CD4-positive, alpha-beta T cell treated with Interleukin-15 for 4 hours (primary cell): ENCODE measurements around the gene BMP4.
"Not testable (repeated sequence)": the region's sequence is repeated elsewhere in the genome, so short reads cannot be mapped to it uniquely, and the experiment has no call there.

Experiments
- DNase-seq: peaks from one replicate; pipeline ENCODE4 v3.0.0-alpha.2; 2020; ENCODE audit warnings: low spot score

The BMP4 gene

DNA sequence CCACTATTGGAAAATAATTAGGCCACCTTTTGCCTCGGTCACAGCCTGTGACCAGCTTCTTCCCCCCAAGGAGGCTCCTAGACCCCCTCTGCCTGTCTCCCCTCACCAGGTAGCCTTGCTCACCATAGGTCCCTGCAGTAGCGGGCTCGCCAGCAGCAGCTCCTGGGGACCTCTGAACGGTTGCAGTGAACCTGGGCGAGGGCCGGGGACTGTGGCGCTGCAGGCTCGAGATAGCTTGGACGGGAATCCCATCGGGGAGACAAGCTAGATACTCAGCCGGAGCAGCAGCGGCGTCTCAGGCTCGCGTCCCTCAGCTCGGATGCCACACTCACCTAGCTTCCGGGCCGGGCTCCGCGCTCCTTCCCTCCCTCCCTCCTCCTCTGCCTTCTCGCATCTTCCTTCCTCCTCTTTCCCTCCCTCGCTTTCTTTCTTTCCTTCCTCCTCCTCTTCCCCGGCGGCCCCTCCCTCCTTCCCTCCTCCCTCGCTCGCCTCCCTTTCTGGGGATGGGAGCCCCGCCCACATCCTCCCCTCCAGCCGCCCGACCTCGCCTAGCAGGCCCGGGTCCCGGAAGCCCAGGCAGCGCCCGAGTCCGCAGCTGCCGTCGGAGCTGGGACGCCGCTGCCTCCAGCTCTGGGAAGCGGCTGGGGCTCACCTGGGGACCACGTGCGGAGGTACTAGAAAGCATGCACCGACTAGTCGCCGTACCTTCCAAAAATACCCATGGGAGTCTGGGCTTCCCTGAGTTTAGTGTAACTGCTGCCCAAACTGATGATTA lies at the start of gene BMP4:
TSS of gene BMP4 (minus strand) at position 399 of the 775 bp plus-strand sequence. CDS start 4,603 bp downstream, outside the sequence.
- no peak for DNase-seq

DNA sequence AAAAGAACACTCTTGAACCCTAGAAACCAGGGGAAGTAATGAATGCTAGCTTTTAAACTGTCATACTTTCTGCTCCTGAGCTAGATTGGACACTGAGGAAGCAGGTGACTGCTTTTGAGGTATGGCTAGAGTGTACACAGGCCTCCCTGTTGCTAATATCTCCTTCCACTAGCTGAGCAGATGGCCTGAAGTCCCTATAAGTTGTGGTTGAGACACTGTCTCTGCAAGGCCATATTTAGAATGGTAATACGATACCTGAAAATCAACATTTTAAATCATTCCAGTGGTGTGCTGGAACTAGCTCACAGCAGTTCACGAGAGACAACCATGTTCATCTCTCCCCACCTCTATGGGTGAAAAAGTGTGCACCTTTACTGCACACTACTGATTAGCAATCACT lies 46.4 kb upstream of the BMP4 start:
- no peak for DNase-seq

DNA sequence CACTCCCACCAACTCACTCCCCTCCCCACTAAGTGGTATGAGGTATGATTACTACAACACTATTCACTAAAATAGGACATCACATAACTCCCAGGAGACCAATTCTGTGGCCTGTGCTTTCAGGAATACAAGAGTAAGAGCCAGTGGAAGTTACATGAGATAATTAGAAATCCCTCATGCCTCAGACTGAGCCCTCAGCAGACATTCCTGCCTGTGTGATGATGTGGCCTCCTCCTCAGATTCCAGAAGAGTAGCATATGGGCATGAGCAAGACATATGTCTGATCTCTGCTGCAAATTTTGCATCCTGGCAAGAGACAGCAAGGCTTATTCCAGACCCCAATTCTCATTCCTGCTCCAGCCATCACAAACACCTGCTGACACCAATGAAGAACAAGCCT lies 46.0 kb upstream of the BMP4 start:
- DNase-seq, result no peak

DNA sequence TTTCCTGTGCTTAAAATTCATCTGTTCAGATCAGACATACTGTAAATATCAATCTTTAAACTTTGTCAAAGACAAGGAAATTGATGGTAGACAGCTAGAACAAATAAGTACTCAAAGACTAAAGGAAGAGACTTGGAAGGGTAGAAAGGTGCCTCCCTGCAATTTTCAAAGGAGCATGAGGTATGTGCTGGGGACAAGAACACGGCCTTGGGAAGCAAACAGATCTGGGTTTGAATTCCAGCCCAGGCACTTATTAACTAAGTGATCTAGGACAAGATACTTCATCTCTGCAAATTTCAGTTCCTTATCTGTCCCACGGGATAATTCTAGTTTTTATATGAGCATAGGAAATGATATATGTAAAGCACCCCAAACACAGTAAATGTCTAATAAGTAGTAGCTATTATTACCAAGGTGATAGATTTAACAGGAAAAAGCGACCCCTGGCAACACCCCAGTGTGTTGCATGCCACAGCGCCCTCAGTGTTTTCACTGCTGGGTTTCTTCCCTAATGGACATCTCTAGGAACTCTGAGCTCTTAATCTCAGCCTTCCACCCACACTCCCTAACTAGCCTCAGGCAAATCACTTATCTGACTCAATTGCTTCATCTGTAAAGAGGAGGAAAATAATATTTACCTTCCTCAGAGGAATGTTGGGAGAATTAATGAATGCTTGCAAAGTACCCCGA lies 44.7 kb upstream of the BMP4 start:
- no peak for DNase-seq

DNA sequence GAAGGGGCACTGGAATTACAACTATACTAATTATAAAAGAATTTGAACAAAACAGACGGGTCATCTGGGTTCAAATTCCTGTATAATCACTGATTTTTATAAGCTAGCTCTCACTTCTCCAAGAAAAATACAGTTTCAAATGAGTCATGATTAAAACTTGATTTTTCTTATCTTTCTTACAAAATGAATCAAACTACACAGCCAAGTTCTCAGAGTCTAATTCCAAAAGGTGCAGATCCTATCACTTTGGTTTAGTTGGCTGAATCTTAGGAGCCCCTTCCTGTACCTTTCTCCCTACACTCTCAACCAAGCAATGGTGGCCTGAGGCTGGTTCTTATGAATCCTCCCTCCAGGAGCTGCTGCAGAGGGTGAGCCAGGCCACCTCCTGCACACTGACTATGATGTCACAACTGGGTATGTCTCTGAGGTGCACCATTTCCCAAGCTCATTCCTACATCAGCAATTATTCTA lies 43.8 kb upstream of the BMP4 start:
- no peak for DNase-seq

DNA sequence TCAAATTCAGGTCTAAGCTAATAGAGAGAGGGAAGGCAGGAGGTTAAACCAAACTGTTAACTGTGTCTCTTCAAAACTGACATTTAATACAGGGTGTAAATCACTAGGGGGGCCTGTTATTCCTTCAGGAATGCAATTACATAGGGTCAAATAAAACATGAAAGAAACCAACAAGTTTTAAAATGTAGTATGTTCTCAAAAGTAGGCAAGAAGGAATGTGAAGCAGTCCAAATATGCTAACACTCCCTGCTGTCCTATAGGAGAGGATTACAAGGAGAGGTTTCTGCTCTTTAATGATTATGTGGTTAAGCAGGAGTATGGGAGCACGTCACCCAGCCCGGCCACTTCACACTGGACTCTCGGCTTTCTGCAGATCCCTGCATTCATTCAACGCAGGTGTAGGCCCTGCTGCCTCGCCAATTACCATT lies 42.5 kb upstream of the BMP4 start:
- no peak for DNase-seq

DNA sequence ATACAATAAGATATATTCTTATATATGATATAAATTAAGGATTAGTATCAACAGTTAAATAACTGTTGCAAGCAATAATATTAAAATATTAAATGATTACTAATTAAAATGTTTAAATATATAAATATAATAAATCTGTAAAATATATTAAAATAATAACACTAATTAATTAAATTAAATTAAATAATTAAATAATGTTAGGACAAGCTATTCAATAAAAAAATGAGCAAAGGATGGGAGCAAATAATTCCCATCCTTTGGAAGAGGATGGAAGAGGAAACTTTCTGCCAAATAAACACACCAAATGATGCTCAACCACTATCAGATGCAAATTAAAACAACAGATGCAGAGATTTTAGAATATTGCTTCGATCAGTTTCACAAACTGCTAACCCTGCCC lies 39.4 kb upstream of the BMP4 start:
- DNase-seq, result no peak

DNA sequence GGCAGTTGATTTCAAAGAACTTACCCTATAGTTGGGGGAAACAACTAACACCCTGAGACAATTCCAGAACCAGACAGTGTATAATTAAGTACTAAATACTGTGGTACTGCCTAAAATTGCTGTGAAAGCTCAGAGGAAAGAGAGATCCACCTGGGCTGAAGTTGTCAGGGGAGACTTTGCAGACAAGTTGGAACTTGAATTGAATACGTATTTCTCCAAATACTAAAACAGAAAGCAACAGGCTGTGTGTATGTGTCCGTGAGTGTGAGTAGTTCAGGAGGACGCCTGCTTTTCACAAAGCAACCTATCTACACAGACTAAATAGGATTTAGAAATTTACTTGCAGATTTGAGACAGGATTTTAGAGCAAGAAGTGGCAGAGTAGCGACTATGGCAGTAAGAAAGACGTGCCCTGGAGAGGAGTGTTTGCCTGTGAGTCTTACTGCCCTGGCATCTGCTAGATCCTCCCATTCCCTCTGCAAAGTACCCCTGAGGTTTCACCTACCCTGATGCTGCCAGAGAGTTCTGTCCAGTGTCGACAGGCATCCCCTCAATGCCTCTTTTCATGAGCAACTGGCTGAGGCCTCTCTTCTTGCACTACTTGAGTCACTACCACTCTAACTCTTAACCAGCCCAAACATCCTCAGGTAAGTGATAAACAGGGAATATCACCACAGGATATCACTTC lies 37.4 kb upstream of the BMP4 start:
- DNase-seq, result no peak

DNA sequence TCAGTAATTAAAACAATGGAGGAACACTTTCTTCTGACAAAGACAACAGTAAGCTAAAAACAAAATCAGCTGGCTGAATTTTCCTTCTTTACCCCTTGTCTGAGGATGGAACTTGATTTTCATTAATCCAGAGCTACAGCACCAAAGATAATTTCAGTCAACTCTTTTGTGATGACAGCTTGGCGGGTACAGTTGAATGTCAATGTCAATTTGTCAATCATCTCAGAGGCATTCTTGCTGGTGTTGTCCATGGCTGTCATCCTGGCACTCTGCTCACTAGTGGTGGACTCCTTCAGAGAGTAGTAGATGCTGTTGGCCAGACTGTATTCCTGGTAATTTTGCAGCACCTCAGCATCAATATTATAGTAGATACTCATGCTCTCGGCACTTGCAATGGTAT lies 34.4 kb upstream of the BMP4 start:
- DNase-seq, result no peak

DNA sequence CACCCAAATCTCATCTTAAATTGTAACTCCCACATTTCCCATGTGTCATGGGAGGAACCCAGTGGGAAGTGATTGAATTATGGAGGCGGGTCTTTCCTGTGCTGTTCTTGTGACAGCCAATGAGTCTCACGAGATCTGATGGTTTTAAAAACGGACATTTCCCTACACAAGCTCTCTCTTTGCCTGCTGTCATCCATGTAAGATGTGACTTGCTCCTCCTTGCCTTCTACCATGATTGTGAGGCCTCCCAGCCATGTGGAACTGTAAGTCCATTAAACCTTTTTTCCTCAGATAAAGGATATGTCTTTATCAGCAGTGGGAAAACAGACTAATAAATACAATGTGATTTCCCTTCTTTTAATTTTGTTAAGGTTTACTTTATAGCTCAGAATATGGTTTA lies 30.1 kb upstream of the BMP4 start:
- DNase-seq, result not testable (repeated sequence)

DNA sequence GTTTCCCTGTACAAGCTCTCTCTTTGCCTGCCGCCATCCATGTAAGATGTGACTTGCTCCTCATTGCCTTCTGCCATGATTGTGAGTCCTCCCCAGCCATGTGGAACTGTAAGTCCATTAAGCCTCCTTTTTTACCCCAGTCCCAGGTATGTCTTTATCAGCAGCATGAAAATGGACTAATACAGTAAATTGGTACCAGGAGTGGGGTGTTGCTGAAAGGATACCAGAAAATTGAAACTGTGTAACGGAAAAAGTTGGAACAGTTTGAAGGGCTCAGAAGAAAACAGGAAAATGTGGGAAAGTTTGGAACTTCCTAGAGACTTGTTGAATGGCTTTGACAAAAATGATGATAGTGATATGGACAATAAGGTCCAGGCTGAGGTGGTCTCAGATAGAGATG lies 28.3 kb upstream of the BMP4 start:
- not testable (repeated sequence) for DNase-seq

DNA sequence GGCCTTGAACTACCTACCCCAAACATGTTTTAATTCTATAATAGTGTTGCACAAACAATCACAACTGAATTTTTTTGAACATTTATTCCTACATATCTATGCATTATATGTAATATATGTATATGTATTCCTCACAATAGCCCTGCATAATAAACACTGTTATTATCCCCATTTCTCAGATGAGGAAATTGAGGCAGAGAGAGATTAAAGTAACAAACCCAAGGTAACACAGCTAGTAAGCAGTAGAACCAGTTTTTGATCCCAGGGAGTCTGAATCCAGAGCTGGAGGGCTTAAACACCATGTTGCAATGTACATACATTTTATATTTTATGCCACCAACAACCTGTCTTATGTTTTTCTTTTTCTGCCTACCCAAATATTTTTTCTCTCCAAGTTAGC lies 26.5 kb upstream of the BMP4 start:
- no peak for DNase-seq

DNA sequence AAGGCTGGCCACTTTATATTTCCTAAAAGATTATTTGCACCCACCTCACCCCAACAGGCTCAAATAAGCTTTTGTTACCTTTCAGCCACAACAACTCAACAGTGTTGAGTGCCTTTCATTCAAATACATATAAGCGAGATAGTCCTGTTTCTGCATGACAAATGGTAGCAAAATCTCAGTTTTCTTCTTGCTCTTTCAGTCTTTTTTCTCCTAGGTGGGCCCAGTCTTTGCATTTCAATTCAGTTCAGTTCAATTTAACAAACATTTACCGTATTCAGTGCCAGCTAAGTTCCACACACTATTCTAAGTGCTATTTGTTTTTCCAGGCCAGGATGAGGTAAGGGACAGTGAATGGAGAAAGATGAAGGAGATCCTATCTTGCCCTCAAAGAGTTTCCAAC lies 25.9 kb upstream of the BMP4 start:
- no peak for DNase-seq

DNA sequence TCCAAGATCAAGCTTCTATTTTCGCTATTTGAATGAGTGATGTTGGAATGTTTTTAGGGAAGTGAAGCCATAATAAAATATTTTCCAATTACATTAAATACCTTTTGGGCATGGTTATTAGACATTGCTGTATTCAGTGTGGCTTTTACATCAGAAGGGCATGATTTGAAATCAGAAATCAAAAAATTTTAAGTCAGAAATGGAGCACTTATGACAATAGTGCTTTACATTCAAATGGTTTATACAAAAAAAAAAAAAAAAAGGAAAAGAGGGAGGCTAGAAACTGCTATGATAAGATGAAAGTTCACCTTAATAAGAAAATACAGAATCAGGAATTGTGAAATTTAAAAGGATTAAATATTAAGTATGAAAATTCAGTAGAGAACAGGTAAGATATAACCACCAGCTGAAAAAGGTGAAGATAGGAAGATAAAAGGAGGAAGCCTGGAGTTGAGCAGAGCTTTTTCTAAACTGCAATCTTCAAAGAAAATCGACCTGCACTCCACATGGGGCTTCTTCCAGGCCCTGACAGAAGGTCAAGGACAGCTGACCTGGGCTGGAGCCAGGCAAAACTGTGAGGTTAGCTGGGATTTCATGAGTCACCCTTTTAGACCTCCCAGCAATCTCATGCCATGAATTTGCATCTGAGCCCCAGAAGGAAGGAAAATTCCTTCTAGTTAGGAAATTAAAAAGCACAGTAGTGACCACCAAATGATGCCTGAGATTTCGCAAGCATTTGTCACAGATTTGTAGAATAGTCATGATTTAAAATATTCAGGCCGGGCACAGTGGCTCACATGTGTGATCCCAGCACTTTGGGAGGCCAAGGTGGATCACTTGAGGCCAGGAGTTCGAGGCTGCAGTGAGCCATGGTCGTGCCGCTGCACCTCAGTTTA lies 23.4 kb upstream of the BMP4 start:
- DNase-seq, result no peak

DNA sequence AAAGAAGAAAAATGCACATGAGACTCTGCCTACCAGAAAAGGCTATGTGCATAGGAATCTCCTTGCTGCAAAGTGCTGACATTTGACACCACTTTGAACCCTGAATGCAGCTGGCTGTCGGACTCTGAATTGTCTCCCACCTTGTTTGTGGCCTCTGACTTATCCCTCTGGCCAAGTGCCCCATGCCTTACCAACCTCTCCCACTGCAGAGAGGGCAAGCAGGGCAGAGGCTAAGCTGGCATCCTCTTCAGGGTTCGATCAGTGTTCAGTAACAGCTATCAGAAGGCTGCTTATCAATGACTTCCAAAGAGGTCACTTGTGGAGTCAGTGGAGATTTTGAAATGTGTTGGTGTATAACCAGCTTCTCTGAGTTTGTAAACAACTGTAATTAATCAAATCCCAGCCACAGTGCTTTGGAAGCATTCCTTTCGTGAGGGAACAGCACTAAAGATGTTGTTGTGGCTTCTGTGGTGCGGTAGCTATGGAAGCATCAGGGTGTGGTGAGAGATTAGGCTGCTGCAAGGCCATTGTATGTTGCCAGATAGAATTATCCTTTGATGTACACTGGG lies 22.6 kb upstream of the BMP4 start:
- DNase-seq, result no peak

DNA sequence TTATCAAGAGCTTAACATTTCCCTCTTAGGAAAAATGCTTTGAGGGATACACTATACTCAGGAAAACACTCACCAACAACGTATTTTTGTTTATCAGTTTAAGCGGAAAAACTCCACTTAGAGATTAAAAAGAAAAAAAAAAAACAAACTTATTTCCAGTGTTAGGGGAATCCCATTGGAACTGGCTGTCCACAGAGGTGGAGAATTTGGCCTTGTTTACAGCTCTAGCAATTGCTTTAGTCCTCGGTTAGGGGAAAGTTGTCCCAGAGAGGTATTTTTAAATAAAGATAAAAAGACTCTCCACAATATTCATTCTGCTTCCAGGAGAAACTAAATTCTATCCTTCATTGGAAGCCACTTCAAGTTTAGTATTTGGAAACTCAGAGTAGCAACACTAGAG lies 21.6 kb upstream of the BMP4 start:
- DNase-seq, result no peak

DNA sequence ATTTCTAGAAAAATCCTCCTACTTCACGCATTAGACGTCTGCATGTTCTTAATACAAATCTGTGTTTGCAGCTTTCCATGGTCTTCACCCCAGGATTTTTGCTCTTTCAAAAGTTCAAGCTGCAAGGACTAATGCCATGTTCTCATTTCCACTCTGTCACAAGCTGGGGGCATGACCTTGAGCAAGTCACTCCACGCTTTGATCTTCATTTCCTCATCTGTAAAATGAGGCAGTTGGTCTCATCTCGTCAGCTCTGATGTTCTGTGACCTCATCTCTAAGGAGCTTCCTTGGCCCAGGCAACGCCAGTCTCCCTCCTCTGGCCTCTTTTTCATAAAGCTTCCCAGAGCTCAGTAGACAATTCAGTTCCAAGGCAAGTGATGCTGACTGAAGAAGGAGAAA lies 18.8 kb upstream of the BMP4 start:
- DNase-seq, result no peak

DNA sequence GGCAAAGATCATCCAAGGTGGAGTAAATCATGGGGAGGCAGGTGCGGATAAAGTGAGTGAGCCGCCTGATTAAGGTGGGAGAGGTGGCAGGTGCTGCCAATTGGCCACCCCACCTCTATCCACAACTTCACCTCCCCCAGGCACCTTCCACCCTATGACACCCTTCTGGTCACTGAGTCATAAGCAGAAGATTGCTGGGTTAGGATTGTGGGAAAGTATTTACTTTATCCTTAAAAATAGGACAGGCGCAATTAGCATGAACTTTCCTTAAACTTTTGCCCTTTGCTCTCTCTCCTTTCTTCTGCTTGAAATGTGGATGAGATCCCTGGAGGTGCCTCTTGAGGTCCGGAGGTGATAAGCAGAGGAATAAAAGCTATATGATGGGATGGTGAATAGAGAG lies 14.9 kb upstream of the BMP4 start:
- no peak for DNase-seq

DNA sequence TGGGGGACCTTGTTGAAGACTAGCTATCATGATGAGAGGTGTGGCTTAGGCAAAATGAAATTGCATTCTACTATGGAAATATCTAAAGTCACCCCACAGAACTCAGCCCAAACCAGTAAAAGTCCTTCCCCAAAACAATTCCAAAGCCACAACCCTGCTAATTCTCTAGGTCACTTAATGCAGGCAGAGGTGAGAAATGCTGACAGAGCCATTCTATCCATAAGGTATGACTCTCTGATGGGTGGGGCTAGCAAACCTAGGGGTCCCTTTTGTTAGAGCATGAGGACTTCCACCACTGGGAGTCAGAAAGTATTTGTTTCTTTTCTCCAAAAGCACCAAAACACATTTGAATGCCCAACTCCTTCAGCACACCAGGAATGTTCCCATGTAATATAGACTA lies 12.7 kb upstream of the BMP4 start:
- DNase-seq, result no peak

DNA sequence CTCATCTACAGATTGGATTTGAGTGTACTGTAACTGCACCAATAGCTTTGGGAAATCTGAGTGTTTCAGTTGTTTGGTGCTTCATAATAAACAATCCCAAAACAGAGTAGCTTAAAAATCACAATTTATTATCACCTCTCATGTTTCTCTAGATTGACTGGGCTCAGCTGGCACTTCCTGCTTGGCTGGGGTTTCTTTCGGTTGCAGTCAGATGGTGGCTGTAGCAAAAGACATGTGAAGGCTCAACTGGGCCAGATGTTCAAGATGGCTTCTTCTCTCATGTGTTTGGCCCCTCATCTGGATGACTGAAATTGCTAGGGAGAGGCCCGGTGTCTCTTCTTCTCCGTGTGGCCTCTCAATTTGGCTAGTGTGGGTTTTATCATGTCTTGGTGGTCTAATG lies 12.1 kb upstream of the BMP4 start:
- DNase-seq, result no peak

DNA sequence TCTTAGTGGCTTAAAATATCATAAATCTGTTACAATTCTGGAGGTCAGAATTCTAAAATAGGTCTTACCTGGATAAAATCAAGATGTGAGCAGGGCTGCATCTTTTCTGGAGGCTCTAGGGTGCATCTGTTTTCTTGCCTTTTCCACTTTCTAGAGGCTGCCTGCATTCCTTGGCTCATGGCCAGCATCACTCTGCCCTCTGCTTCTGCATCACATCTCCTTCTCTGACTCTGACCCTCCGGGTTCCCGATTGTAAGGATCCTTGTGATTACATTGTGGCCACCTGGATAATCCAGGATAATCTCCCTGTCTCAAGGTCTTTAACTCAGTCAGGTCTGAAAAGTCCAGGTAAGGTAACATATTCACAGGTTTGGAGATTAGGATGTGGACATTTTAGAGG lies 11.0 kb upstream of the BMP4 start:
- DNase-seq, result no peak

DNA sequence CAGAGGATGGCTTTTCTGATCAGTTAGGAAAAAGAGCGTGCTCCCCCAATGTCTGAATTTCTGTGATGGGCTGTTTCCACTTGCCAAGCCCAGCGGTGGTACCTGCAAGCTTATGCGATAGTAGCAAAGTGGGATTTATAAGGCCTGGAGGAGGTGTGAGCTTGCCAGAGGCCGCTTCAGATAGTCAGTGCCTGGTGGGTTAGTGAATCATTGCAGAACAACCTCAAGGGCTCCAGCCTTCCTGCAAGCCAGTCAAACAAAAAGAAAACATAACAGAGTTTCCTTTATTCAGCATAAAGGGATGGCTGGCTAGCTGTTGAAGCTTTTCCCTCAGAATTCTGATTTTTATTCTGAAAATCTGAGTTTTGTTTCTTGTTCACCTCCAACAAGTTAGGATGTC lies 7.6 kb upstream of the BMP4 start:
- no peak for DNase-seq
